Panc1 (cell line): ENCODE measurements around the gene RNF149.

ENCODE experiments used
- CTCF ChIP-seq: fragments of 450-650 bp; IDR thresholded peaks from 2 replicates; pipeline ENCODE4 v1.5.1; 2017; ENCODE audit warnings: mild to moderate bottlenecking
- POLR2AphosphoS5 ChIP-seq: IDR thresholded peaks from 2 replicates; pipeline ENCODE4 v1.6.1; 2012; ENCODE audit warnings: mild to moderate bottlenecking, low read depth, low read length, moderate library complexity
- REST ChIP-seq, 2 experiments: IDR thresholded peaks; 2 replicates each; pipeline ENCODE4 v1.6.1; 2011 to 2012; ENCODE audit warnings: low read depth in 2 of 2, control low read depth in 1 of 2, low read length in 1 of 2, mild to moderate bottlenecking in 1 of 2, moderate library complexity in 1 of 2; ENCODE audit not compliant: insufficient read depth in 1 of 2
- SIN3A ChIP-seq: IDR thresholded peaks from 2 replicates; pipeline ENCODE4 v1.6.1; 2012; ENCODE audit warnings: low read depth, mild to moderate bottlenecking, low read length, moderate library complexity, borderline replicate concordance; ENCODE audit not compliant: insufficient read depth

GRCh38 chr2:101341421-101341820, 32.9 kb upstream of the RNF149 start:
- TF ChIP-seq CTCF = no peak
- TF ChIP-seq REST (IDR thresholded peaks at IDR 0.05; ENCODE audit: insufficient read depth in 1 of 2, low read depth in 2 of 2, low read length in 1 of 2) = no peak
- no peak for TF ChIP-seq POLR2AphosphoS5
- no peak for TF ChIP-seq SIN3A
